Measurements from ENCODE around the gene BMP6.

- TF ChIP-seq EZH2 (optimal IDR thresholded peaks at IDR 0.05; ENCODE audit: low read depth, low read length) (no peak), CTCF (IDR thresholded peaks at IDR 0.05; ENCODE audit: low read length) (no peak)
These were observed 44.7 kb downstream of the BMP6 start for GRCh38 chr6:7770601-7771000.

All from MM.1S (cell line).